ENCODE data around the gene LTB4R2.

DNA sequence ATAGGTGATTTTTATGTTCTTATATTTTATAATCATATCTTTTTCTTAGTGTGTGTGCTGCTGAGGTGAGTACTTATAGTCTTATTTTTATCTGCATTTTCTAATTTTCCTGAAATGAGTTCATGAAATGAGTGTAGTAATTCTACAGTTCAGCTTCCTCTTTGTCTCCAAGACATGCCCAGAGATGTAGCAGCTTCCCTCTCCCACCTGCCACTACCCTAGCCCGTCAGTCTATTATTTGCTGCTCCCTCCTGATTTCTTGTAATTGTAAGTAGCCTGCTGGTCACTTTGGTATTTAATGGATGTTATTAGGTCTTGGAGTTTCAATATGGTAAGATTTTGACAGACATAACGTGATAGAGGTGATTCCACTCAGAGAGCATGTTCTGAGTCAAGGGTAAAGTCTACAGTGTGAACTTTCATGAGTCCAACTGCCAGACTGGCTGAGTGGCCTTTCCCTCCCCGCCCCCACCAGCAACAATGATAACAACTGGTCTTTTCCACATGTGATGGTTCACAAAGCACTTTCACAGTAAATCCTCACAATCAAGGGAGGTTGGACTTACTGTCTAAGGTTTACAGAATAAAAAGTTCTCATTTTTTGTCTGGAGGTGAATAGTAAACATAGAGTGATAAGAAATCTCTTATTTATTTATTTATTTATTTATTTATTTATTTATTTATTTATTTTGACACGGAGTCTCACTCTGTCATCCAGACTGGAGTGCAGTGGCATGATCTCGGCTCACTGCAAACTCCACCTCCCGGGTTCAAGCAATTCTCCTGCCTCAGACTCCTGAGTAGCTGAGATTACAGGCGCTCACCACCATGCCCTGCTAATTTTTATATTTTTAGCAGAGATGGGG is 34.1 kb downstream of the LTB4R2 start:
- TF ChIP-seq EZH2phosphoT487 (IDR thresholded peaks at IDR 0.05; ENCODE audit: insufficient read depth, low read depth) (no peak), EZH2 (IDR thresholded peaks at IDR 0.05; ENCODE audit: insufficient read depth, poor library complexity, severe bottlenecking) (no peak)
